ENCODE measurements around the gene TMEM131.
"Not testable (repeated sequence)": the region's sequence is repeated elsewhere in the genome, so short reads cannot be mapped to it uniquely, and the experiment has no call there.

TMEM131 gene

DNA sequence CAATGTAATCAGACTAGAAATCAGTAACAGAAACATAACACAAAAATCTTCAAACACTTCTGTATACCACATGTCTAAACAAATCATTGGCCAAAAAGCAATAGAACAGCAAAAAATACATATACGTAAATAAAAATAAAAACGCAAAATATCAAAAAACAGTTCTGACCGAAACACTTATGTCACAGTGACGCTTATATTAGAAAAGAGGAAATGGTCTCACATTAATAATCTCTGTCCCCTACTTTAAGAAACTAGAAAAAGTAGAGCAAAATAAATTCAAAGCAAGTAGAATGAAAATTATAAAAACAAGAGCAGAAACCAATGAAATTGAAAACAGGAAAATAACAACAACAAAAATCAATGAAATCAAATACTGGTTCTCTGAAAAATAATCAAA is 41.9 kb downstream of the TMEM131 start:
- no peak for DNase-seq

DNA sequence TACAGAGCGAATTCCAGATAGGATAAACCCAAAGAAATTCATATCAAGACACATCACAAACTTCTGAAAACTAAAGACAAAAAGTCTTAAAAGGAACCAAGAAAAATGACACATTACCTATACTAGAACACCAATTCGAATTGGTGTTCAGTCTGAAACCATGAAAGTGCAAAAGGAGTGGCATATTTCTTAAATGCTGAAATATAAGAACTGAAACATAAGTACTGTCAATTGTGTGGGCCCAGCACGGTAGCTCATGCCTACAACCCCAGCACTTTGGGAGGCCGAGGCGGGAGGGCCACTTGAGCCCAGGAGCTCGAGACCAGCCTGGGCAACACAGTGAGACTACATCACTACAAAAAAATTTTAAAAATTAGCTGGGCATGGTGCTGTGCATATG is 43.4 kb downstream of the TMEM131 start:
- no peak for DNase-seq

DNA sequence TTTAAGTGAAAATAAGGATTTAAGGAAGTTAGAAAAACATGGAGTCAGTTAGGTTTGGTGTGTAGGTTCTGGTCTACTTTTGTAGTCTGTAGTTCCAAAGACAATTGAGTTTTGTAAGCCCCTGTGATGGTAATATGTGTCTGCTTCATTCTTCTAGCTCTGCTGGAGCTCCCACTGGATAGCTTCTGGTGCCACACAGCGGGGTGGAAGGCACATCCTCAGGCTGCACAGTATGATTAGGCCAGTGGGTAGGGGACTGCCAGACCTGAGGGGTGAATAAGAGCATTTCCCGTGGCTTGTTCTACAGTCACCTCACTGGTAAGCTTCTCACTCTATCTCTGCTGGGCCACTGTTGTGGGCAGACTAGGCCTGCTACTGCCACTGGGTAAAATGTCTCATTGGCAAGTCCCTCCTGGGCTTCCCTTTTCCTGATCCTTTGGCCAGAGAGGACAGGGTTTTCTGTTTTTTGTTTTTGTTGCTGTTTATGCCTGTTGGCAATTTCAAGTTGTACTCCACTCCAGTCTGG is 44.5 kb downstream of the TMEM131 start:
- DNase-seq, result no peak

DNA sequence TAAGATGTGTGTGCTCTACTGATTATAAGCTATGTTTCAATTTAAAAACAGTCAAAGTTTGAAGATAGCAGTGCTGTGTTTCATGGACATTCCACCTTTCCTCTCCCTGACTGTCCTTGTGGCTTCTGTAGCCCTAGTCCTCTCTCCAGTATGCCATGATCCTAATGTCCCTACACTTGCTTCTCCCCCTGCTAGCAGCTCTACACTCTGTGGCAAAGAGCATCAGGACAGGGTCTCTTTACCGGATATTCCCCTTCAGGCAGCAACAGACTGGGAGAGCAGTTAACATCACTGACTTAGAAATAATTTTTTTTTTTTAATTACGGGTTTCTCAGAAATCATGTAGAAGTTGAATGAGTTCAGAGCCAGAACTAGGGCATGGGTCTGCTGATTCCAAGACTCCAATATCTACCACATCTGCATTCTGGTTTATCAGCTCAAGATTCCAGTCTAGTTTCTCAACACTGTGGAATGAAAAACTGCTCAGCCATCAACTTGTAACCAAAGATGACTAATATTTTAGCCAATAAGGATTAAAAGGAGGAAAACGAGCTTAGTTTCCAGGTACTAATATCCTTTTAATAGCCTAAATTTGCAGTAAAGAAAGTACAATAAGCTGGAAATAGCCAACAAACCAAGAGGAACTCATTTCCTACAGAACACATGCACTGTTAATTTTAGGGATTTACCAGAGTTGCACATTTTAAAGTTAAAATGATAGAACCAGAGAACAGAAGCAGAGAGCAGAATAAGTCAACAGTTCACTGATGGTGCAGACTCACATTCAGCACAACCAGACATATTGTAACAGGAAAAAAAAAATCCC is 45.2 kb downstream of the TMEM131 start:
- no peak for DNase-seq

DNA sequence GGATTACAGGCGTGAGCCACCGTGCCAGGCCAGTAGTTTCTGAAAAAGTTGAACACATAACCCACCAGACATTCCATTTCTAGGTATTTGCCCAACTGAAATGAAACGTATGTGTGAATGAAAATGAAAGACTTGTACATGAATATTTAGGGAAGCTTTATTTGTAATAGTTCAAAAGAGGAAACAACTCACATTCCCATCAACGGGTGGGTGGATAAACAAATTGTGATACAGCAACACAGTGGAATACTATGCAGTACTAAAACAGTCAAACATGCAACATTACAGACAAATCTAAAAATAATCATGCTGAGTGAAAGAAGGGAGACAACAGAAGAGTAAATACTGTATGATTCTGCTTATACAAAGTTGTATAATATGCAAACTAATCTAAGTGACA is 46.8 kb downstream of the TMEM131 start:
- DNase-seq, result no peak

DNA sequence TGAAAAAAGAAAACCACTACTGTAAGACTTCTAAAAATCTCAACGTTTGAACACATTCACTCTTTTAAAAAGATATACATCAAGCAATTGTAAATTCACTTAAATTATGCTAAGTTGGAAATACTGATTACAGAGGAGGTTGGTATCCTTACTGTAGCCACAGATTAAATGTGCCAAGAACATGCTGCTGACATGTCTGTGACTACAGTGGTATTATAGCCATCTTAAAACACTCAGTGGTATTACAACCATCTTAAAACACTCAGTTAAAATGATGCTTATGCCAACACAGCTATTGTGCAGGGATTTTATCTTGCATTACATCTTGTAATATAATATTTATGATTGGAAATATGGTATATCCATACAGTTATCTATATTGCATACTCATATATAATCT is 50.0 kb downstream of the TMEM131 start:
- DNase-seq, result no peak

DNA sequence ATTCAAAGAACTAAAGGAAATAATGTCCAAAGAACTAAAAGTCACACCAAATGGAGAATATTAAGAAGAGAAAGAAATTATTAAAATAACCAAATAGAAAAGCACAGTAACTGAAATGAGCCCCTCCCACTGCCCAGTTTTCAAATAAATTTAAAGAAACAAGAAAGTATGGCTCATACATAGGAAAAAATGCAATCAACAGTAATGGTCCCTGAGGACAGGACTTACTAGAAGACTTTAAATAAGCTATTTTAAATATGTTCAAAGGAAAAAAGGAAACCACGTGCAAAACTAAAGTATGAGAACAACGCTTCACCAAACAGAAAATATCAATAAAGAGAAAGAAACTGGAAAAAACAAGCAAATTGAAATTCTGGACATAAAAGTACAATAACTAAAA is 58.9 kb downstream of the TMEM131 start:
- no peak for DNase-seq

DNA sequence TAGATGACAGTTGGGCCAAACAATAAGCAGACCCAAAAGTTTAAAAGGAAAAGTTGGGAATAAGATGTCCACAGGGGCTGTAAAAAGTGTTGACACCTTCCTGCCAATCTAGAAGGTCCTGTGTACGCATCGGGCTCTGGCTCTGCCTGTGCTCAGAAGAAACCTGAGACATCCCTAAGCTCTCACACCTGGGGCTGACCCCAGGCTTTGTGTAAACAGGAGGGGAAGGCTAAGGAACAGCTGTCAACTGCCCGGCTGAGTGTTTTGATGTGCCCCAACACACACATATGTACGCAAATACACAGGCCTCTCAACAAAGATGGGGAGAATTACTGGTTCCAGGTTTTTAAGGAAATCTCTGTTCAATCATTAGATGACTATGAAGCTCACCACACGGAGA is 59.5 kb downstream of the TMEM131 start:
- DNase-seq, result no peak

DNA sequence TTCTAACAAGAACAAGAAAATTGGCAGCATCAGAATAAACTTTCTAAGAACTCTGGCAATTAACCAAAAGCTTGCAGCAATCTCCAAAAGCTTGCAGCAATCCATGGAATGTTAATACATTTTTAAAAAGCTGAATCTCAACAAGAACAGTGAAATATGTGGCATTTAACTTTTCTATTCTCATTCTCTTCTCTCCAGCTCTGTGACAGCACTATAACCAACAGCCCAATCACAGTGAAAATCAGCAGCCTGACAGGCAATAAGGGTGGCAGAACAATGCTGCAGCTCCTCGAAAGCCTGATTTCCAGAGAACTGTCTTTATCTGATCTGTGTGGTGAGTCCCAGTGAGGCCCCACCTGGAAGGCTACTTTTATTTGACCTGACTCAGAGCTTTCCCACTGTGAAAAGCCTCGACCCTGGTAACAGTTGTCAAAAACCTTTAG is 60.0 kb downstream of the TMEM131 start:
- no peak for DNase-seq

DNA sequence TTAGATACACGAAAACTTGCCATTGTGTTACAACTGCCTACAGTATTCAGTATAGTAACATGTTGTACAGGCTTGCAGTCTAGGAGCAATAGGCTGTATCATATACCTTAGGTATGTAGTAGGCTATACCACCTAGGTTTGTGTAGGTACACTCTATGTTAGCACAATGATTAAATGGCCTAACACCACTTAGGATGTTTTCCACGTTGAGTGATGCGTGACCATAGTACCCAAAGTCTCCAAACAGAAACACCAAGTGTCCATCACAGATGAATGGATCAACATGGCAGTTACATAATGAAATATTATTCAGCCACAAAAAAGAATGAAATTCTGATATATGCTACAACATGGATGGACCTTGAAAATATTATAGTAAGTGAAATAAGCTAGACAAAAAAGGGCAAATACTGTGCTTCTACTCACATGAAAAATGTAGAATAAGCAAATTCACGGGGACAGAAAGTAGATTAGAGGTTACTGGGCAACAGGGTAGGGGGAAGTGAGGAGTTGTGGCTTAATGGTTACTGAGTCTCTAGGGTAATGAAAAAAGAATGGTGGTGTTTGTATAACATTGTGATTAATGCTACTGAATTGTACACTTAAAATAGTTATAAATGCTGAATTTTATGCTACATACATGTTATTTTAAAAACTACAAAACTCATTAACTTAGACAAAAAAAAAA is 62.6 kb downstream of the TMEM131 start:
- DNase-seq, result no peak

DNA sequence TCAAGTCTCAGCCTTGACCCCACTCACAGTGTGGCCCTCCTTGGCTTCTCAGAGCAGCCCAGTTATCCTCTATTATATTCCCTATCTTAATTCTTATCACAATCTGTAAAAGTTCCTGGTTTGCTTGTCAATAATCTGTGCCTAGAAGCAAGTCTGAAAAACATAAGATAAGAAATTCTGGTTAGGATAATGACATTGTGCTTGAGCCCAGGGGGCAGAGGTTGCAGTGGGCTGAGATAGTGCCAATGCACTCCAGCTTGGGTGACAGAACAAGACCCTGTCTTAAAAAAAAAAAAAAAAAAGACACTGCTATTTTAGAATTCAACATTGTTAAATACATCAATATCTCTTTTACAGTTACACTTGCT is 63.9 kb downstream of the TMEM131 start:
- no peak for DNase-seq

DNA sequence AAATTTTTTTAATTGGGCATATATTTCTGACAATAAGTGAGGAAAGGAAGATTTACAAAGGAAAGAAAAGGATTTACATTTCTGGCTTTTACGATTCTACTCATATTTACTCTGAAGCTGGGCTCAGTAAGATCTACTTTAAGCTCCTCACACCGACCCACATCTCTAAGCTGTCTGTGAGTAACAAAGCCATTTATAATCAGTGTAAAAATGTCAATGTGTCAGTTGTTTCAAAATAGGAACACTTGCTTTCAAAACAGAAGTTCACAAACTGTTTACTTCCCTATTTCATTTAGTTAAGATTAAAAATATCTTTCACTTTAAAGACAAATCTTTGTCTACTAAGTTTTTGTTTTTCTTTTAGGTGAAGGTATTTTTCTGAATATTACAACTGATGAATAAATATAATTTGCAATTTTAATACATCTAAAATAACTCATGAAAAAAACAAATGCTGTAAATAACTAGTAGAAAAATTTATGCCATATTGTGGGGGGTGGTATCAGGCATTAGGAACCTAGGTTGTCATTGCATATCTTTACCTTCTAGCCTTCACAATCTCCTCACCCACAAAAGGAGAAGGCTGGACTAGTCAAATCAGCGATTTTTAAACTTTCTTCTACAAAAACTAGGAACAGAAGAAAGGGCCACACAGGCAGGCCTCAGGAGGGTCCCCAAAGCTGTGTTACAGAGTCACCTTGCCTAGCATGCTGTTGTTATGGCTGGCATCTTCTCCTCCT is 64.5 kb downstream of the TMEM131 start:
- DNase-seq, result no peak

DNA sequence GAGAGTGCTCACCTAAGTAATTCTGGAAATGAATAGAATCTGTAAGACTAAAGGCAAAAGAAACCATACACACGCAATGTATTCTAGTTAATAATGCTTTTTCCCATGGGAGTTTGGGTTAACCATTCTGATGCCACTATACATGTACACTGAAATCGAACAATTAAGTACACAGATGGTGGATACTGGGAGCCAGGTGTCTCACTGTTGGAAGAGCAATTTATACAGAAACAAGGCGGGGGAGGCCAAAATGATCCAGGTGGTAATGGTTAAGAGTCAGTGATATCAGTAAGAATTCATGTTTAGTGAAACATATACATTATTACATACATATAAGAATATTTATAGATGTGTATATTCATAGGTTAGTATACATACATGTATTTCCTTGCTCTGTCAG is 67.2 kb downstream of the TMEM131 start:
- DNase-seq, result no peak

DNA sequence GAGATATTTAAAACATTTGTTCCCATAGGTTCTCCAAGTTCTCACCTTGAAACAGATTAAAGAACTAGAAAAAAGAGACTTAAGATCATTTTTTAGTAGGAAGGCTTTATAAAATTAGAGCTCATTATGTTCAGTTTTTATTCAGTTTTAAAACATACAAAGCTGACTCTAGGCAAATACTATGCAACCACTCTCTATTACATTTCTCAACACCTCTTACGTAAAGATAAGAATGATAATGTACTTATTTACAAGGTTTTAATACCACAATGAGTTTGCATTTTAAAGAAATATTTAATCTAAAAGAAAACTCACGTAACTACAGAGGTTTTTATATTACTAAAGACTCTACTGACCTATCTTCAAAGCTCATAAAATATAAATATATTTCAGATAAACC is 68.8 kb downstream of the TMEM131 start:
- DNase-seq, result no peak

DNA sequence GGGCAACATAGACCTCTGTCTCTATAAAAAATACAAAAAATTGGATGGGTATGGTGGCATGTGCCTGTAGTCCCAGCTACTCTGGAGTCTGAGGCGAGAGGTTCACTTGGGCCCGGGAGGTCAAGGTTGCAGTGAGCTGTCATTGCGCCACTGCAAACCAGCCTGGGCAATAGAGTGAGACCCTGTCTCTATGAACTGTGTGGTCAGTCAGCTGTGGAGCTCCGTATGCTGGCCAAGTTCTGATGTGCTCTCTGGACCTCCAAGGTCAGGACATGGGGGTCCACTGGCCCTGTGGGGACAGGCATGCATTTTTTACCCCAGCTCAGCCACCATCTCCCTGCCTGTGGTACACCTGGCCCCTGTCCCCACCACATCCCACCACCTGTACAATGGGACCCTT is 71.6 kb downstream of the TMEM131 start:
- DNase-seq, result no peak

DNA sequence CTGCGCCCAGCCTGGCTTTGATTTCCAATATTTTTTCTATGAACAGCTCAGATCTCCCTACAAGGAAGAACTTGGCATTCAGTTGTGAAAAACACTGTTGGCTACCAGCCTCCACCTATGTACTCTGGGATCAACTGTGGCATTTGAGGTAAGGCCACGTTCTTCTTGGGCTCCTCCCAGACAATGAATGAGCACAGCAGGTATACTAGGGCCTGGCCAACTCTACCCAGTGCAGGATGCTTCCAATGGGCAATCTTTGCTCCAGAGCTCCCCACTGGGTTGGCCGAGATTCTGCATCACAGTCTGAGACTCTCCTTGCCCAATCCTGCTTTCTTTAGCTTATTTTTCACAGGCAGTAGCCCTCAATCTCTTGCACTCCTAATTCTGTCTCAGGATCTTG is 75.9 kb downstream of the TMEM131 start:
- no peak for DNase-seq

DNA sequence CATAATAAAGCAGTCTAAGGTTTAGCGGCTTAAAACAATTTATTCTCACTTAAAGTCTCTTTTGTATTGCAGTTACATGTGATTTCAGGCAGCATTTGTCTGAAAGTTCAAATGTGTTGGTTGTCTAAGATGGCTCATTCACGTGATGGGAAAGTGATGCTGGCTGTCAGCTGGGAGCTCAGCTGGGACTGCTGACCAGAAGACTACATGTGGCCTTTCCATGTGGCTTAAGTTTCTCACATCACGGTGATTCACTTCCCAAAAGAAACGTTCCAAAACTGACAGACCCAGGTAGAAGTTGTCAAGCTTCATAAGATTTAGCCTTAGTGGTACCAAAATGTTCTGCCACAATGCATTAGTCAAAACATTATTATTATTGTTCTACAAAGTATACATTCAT is 76.9 kb downstream of the TMEM131 start:
- DNase-seq, result no peak

DNA sequence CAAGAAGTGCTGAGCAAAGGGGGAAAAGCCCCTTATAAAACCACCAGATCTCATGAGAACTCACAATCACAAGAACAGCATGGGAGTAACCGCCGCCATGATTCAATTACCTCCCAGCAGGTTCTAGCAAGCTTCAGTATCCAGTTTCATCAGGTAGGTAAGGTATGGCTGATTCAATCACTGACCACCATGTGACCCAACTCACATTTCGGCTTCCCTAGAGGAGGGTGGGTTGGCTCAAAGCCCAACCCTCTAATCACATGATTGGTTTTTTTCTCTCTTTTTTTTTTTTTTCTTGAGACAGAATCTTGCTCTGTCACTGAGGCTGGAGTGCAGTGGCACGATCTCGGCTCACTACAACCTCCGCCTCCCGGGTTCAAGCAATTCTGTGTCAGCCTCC is 78.1 kb downstream of the TMEM131 start:
- not testable (repeated sequence) for DNase-seq

DNA sequence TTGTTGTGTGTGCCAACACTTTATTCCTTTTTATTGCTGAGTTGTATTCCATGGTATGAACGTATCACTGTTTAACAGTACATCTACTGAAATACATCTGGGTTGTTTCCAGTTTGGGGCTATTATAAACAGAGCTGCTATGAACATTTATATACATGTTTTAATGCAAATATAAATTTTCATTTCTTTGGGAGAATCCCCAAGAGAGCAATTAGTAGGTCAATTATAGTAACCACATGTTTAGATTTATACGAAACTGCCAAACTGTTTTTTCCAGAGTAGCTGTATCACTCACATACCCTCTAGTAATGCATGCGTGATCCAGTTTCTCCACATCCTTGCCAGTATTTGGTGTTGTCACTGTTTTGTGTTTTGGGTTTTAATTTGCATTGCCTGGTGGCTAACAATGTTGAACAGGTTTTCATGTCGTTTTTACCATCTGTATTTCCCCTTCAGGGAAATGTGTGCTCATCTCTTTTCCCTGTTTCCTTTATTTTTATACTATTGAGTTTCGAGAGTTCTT is 81.0 kb downstream of the TMEM131 start:
- DNase-seq, result no peak

DNA sequence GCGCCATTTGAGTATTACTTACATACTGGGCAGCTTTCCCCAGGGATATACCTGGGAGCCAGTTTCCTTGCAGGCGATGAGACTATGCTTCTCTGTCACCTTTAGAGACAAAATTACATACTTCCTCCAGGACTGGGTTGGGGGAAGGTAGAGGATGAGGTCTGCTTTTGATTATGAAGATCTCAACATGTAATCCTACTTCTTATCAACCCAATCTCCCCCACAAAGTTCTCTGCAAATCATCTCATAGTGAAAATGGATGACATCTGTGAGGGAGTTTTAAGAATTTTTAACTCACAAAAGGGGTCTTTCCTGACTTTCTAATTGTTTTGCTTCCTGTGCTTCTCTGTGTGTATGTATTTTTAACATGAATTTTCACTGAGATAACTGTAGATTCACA is 81.9 kb downstream of the TMEM131 start:
- DNase-seq, result no peak

DNA sequence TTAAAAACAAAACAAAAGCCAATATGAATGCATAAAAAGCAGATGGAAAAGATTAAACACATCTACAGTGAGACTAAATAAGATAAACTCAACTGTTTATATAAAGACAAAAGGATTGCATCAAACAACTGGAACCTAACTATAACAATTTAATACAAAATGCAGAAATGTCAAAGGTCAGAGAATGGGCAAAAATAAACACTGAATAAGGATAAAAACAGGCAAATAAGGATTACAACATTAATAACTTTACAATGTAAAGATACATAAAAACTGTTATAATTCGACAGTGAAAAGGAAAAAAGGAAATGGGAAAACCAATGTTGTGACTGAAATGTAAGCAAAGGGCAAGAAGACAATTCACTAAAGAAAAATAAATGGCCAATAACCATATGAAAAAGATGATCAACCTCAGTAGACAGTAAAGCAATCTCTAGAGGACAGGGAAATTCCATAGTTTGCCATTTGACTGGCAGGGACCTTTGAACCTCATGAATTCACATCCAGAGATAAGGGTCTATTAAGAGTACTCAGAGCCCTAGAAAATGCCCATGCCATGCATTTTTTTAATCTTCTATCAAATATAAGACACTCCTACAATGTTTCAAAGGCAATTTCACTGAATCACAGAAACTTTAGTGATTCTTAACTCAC is 83.7 kb downstream of the TMEM131 start:
- DNase-seq, result no peak

DNA sequence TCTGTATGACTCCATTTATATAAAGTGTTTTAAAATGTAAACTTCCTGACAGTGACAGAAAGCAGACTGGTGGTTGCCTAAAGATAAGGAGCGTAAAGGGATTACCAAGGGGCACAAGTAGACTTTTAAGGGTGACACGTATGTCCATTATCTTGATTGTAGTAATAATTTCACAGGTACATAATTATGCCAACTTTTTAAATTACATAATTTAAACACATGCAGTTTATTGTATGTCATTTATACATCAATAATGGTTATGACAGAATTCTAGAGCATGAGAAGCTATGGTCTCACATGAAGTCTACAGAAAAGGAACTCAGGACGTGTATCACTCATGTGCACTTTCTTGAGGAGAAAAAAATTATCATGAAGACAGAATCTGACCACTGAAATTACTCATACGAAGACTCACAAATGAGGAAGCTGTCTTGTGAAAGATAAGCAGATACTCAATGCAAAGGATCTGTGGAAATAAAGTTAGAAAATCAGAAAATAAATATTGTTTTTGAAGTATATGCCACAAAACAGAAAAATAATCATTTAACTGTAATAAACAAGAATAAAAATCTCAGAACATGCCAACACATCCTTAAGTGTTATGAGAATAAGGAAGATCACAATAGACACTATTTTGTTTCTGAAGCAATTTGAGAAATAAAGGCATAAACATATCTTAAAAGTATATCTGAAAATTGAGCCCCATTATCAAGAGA is 84.4 kb downstream of the TMEM131 start:
- no peak for DNase-seq
